Activated CD4-positive, alpha-beta T cell treated with anti-CD3 and anti-CD28 coated beads, Interleukin-2, Interleukin-4, amounts not matched to agents 100 ng/mL and 50 ng/mL, durations not matched to agents 16 hours and 8 hours (primary cell): ENCODE data around the gene GRK6.
A peak's percentile ranks its signal among the peaks of the same experiment; 100 is the strongest.

ENCODE experiments used
- DNase-seq: peaks from one replicate; pipeline ENCODE4 v3.0.0-alpha.2; 2020; ENCODE audit warnings: low spot score

The GRK6 gene

GRCh38 chr5:177440211-177440989, 13.9 kb downstream of the GRK6 start:
- no peak for DNase-seq

- no peak for DNase-seq
Measured at GRCh38 chr5:177440990-177441780, 14.7 kb downstream of the GRK6 start.

GRCh38 chr5:177442066-177442826, 15.8 kb downstream of the GRK6 start:
- no peak for DNase-seq

- DNase-seq: no peak
Measured at GRCh38 chr5:177443144-177443983, 16.9 kb downstream of the GRK6 start.

- DNase-seq: no peak
Measured at GRCh38 chr5:177444106-177445051, 17.9 kb downstream of the GRK6 start.

GRCh38 chr5:177445052-177445916, 18.8 kb downstream of the GRK6 start:
- no peak for DNase-seq

GRCh38 chr5:177445917-177446199, 19.4 kb downstream of the GRK6 start:
- no peak for DNase-seq

GRCh38 chr5:177446200-177447065, 20.0 kb downstream of the GRK6 start, which contains the start of gene PRR7:
PRR7 (plus strand) TSS chr5:177446814; CDS start chr5:177455068, 8,254 bp downstream.
- peak; percentile 61 for DNase-seq

- DNase-seq: peak; percentile 66
Measured at GRCh38 chr5:177447066-177447610, 20.7 kb downstream of the GRK6 start.

- no peak for DNase-seq
Measured at GRCh38 chr5:177447611-177448243, 21.3 kb downstream of the GRK6 start.

GRCh38 chr5:177448244-177448950, 21.9 kb downstream of the GRK6 start:
- no peak for DNase-seq

GRCh38 chr5:177449140-177450061, 22.9 kb downstream of the GRK6 start:
- no peak for DNase-seq

- no peak for DNase-seq
Measured at GRCh38 chr5:177450667-177451424, 24.4 kb downstream of the GRK6 start.

- no peak for DNase-seq
Measured at GRCh38 chr5:177452688-177453638, 26.5 kb downstream of the GRK6 start.
